ENCODE data around the gene RELL2.

RELL2 gene

GRCh38 chr5:141618804-141619554 is 17.8 kb upstream of the RELL2 start, which contains the start of gene DIAPH1:
Gene DIAPH1, minus strand, starts transcription at chr5:141619000. Its CDS starts 86 bp downstream, at chr5:141618914.
- peak; percentile 92 for DNase-seq (ENCODE audit: low read depth)

- DNase-seq (ENCODE audit: low read depth): peak; percentile 65
Observed at GRCh38 chr5:141623186-141623585, 13.6 kb upstream of the RELL2 start.

DNA sequence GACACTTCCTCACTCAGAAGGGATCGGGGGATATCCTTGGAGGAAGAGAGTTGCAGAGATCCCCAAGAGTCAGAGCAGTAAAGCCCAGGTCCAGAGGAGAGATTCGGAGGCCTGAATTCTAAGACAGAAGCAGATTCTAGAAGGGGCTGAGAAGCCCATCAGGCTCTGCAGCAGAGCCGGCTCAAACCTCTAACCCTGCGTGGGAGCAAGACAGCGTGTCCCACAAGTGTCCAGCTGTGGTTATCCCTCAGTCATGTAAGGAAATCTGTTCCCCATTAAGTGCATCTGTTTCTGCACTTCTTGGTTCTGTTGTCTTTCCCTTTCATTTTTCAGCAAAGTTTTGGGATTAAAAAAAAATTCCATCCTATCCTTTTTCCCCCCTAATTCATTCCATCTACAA is 13.2 kb upstream of the RELL2 start:
- no peak for DNase-seq (ENCODE audit: low read depth)

DNA sequence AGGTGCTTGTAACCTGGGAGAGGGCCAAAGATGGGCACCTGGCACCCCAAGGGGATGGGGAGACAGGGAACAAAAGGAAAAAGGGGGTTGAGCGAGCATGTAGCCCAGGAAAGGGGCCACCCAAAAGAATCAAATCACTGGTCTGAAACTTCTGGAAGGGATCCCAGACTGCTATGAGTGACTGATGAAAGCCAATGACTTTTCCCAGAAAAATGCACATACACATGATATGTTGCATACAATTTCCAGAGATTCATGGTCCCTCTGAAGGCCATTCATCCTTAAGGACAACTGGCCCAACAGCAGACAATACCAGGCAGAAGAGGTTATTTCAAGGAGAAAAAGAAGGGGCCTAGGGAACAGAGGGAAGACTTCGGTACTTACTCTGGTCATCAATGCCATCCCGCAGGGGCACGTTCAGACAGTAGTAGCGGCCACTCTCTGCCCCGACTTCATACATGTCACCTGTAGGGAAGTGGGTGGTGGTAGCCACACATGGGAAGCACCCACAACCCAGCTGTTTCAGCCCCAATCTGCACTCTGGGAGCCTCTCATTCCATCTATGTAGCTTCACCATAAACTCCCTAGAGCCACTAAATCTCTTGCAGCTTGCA is 8.5 kb upstream of the RELL2 start:
- DNase-seq (ENCODE audit: low read depth): no peak

- no peak for DNase-seq (ENCODE audit: low read depth)
Observed at GRCh38 chr5:141630570-141631140, 6.1 kb upstream of the RELL2 start.

DNA sequence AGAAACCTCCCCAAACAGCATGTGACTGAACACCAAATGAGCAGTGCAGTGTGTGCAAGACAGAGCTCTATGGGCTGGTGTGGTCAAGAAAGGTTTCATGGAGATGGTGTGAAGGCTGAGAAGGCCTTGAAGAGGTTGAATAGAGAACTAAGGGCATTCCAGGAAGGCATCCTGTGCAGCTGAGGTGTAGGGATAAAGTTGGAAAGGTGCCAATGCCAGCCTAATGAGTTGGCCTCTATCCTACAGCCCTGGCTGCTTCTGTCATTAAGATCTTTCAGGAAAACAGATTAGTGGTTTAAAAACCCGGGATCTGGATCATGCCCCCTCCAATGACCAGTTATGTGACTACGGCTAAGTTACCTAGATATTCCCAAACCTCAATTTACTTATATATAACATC is 4.1 kb upstream of the RELL2 start:
- no peak for DNase-seq (ENCODE audit: low read depth)

DNA sequence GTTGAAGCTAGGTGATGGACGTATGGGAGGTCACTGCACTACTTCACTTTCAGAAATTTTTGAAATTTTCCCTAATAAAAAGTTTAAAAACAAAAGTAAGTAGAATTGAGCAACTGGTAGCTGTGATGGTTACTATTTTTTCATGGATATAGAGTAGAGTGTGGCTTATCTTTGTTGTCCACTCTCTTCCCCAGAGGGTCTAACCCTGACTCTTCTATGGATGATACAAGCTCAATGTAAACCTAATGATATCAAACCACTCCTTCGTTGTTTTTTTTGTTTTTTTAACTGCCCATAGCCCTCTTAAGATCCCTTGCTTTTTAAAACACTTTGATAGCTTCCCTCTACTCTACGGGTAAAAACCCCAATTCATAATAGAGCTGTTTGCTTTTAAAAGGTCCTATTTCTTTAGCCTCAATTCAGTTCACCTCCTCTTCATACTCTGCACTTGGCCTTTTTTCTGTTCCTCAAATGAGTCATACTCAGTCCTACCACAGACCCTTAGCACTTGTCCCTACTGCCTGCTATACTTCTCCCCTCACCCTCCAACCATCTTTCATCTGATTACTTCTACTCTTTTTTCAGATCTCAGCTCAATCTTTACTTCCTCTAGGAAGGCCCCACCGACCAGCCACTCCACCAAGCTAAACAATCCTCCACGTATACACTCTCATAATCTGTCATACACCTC is 2.8 kb upstream of the RELL2 start:
- no peak for DNase-seq (ENCODE audit: low read depth)

GRCh38 chr5:141634720-141635119 is 2.1 kb upstream of the RELL2 start:
- no peak for DNase-seq (ENCODE audit: low read depth)

GRCh38 chr5:141635646-141636045 is 1.2 kb upstream of the RELL2 start:
- no peak for DNase-seq (ENCODE audit: low read depth)

DNA sequence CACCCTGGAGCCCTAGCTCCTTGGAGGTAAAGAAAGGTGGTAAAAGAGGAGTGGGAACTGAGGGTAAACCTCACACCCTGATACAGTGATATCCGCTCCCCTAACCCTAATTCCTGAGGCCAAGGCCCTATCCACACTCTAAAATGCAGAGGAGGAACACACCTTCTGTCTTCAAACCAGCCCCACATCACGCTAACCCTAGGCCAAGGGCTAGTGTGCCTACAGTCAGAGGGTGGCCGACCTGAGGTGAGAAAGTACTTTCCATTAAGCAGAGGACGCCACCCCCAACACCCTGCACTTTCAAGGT is 738 bp upstream of the RELL2 start:
- no peak for DNase-seq (ENCODE audit: low read depth)

GRCh38 chr5:141637123-141637766 is 448 bp downstream of the RELL2 start:
- no peak for DNase-seq (ENCODE audit: low read depth)

GRCh38 chr5:141637767-141638419 is 1.1 kb downstream of the RELL2 start:
- peak; percentile 81 for DNase-seq (ENCODE audit: low read depth)

DNA sequence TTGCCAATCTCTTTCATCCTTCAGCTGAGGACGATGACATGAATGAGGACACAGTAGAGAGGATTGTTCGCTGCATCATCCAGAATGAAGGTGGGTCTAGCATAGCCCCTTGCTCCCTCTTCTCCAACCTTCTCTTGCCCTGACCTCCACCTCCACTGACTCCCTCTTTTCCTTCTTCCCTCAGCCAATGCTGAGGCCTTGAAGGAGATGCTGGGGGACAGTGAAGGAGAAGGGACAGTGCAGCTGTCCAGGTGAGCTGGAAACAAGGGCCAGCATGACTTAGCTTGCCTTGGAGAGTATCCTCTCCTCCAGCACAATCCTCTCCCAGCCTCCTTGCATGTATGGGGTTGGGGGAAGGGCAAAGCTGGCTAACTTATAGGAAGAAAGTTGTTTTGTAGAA is 2.0 kb downstream of the RELL2 start:
- no peak for DNase-seq (ENCODE audit: low read depth)

DNA sequence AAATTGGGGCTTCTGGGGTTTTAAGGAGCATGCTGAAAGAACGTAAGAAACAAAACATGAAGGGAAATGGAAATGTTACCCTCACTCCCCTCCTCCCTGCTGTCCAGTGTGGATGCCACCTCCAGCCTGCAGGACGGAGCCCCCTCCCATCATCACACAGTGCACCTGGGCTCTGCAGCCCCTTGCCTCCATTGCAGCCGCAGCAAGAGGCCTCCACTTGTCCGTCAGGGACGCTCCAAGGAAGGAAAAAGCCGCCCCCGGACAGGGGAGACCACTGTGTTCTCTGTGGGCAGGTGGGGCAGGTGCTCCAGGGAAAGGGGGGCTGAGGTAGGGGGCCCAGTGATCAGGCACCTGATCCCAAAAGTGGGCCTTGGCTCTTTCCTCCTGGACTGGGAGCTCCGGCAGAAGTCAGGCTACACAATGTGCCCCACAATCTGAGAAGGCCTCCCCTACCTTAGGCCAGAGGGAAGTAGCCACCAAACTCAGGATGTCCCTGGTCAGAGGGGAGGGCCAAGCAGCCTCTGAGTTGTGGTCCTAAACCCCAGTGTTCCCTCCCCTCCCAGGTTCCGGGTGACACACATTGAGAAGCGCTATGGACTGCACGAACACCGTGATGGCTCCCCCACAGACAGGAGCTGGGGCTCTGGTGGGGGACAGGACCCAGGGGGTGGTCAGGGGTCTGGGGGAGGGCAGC is 2.7 kb downstream of the RELL2 start:
- DNase-seq (ENCODE audit: low read depth): no peak

DNA sequence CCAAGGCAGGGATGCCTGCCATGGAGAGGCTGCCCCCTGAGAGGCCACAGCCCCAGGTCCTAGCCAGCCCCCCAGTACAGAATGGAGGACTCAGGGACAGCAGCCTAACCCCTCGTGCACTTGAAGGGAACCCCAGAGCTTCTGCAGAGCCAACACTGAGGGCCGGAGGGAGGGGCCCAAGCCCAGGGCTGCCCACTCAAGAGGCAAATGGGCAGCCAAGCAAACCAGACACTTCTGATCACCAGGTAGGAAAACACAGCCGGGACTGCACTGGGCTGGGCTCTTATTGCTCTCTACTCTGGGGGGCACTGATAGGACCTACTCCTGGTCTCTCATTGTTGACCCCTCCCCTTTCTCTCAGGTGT is 3.2 kb downstream of the RELL2 start:
- no peak for DNase-seq (ENCODE audit: low read depth)

- no peak for DNase-seq (ENCODE audit: low read depth)
Observed at GRCh38 chr5:141640698-141641097, 3.9 kb downstream of the RELL2 start.

DNA sequence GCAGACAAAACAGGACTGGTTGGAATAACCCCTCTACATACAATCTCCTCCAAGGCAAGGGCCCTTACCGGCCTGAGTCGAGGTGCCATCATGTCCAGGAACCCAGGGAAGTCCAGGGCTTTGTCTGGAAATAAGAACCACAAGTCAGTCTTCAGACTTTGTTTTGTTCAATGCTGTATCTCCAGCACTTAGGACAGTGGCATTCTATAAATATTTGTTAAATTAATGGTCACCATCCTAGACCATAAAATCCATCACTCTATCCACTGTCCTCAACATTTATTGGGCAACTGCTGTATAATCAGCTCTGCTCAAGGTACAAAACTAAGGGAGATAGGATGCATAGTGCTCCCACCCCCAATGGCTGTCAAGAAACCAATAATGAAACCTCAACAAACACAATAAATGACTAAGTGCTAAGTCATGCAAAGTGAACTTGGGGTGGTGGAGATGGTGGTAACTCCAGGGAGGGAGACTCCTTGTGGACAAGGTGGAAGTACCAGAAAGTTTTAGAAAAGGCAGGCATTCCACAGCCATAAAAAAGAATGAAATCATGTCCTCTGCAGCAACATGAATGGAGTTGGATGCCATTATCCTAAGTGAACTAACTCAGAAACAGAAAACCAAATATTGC is 5.0 kb downstream of the RELL2 start:
- DNase-seq (ENCODE audit: low read depth): no peak

DNA sequence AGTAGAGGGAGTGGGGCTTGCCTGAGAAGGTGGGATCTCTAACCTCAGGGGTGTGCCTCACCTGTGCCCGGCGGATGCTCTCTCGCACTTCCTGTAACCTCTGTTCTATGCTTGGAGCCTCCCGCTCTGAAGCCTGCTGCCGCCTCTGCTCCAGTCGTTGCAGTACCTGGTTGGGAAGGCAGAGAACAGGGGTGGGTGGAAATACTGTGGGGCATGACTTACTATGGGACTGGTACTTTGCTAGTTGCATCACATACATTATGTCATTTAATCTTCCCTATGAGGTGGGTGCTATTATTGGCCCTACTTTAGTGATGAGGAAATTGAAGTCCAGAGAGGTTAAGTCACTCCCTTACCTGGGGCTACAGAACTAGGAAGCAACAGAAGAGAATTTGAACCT is 9.2 kb downstream of the RELL2 start:
- DNase-seq (ENCODE audit: low read depth): no peak

DNA sequence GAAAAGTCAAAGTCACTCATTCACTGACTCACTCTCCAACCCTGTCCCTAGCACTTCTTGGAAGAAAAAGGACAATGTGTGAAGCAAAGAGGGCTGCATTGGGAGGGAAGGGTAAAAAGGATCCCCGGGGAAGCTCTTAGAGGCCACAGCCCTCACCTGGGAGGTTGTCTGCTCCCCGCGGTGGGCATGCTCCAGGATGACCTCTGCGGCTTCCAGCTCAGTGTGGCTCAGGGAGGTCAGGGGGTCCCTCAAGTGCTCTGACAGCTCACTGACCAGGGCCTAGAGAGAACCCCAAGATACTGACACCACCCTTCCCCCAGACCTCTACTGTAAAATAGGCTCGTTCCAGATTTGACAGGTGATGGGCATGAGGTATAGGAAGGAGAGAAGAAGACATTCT is 10.4 kb downstream of the RELL2 start:
- no peak for DNase-seq (ENCODE audit: low read depth)

- no peak for DNase-seq (ENCODE audit: low read depth)
Observed at GRCh38 chr5:141647851-141648250, 11.1 kb downstream of the RELL2 start.

DNA sequence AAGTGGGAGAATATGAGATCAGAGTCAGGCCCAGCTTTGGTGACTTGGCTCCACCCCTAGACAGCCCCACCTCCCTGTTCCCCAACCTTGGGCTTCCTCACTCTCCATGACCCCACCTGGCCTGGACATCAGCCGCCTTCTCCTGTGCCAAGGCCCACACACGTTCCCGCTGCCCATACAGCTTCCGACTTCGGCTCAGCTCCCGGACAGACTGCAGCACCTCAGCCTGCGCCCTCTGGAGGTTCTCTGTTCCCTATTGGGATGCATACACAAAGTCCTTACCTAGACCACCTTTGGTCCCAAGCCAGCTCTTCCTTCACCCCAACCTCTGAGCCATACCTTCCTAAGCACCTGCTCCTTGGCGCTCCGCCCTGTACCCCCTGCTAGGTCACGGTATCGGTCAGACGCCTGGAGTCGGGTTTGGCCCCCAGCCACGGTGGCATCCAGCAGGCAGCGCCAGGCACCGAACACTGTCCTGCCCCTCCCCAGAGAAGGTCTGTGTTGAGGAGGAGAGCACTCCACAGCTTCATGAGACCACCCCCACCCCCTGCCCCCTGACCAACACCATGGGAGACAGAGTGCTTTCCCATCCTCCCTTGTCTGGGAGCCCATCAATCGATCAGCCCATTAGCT is 12.4 kb downstream of the RELL2 start:
- DNase-seq (ENCODE audit: low read depth): no peak

All from CMK (cell line).